B cell (primary cell): ENCODE results near the gene GNA14. TPM values are rescaled to one million over a fixed set of nuclear protein-coding genes. Genes with fewer than 3 reads are reported as not detected.
A peak's percentile ranks its signal among the peaks of the same experiment; 100 is the strongest.

Experiments used
- ATAC-seq: fragments of 200-7000 bp; cut with Tn5 transposase; one replicate; pipeline ENCODE4 v1.10.0; 2021; ENCODE audit warnings: low read depth, mild to moderate bottlenecking, moderate number of reproducible peaks, moderate library complexity
- CTCF ChIA-PET: fragments of 350-600 bp; sonication (Branson Sonifier 250); formaldehyde crosslinking; loops from one replicate; lab custom pipeline; 2021; ENCODE audit warnings: antibody characterized with exemption, inconsistent platforms; lab: Charles Lee
- POLR2A ChIA-PET: fragments of 350-600 bp; sonication (Branson Sonifier 250); formaldehyde crosslinking; loops from one replicate; lab custom pipeline; 2021; ENCODE audit warnings: antibody characterized with exemption; lab: Charles Lee
- DNase-seq: peaks from one replicate; pipeline ENCODE4 v3.0.0; 2013
- H2AFZ ChIP-seq: 2 replicates; pipeline ENCODE4 v1.6.1; 2012; ENCODE audit warnings: mild to moderate bottlenecking, low read depth, low read length; ENCODE audit not compliant: insufficient read depth, poor library complexity, severe bottlenecking
- H3K27ac ChIP-seq, 2 donors: 1 replicate in 1 of 2; 2 replicates in 1 of 2; pipeline ENCODE4 v1.5.1; 2012 to 2013; ENCODE audit warnings: low read length in 2 of 2, mild to moderate bottlenecking in 2 of 2, moderate library complexity in 1 of 2
- H3K27me3 ChIP-seq, 4 experiments: fragments of 200-600 bp in 1 of 4; sonication (generic) in 1 of 4; replicated peaks in 1 of 4; 1 replicate in 2 of 4; 2 replicates in 2 of 4; pipeline versions ENCODE4 v1.6.1 to v1.7.0; 2013 to 2016; ENCODE audit warnings: low read length in 3 of 4, mild to moderate bottlenecking in 2 of 4, mixed read lengths in 1 of 4, moderate library complexity in 1 of 4; ENCODE audit not compliant: insufficient read depth in 4 of 4, control insufficient read depth in 3 of 4; ENCODE audit errors: control extremely low read depth in 1 of 4
- H3K36me3 ChIP-seq, 2 experiments: replicated peaks in 1 of 2; 1 replicate in 1 of 2; 2 replicates in 1 of 2; pipeline versions ENCODE4 v1.6.1 to v1.7.1; 2013; ENCODE audit warnings: low read length in 1 of 2; ENCODE audit not compliant: insufficient read depth in 2 of 2, control insufficient read depth in 1 of 2; ENCODE audit errors: control extremely low read depth in 1 of 2, extremely low read depth in 1 of 2
- H3K4me1 ChIP-seq, 2 donors: fragments of 200-600 bp in 1 of 2; sonication (generic) in 1 of 2; 1 replicate in 1 of 2; 2 replicates in 1 of 2; pipeline versions ENCODE4 v1.5.1 to v1.6.1; 2013 to 2017; ENCODE audit warnings: low read length in 2 of 2; ENCODE audit not compliant: control insufficient read depth in 2 of 2, insufficient read depth in 2 of 2
- H3K4me2 ChIP-seq: replicated peaks from 2 replicates; pipeline ENCODE3; 2012; ENCODE audit warnings: mild to moderate bottlenecking, low read depth, low read length; ENCODE audit not compliant: poor library complexity, severe bottlenecking
- H3K4me3 ChIP-seq, 5 experiments: fragments of 200-600 bp in 1 of 5; sonication (generic) in 1 of 5; 1 replicate in 3 of 5; 2 replicates in 2 of 5; pipeline versions ENCODE4 v1.5.1 to v1.7.0; 2011 to 2016; ENCODE audit warnings: low read length in 4 of 5, mild to moderate bottlenecking in 4 of 5, low read depth in 2 of 5, control low read depth in 1 of 5, moderate library complexity in 1 of 5; ENCODE audit not compliant: insufficient read depth in 1 of 5; ENCODE audit errors: control extremely low read depth in 1 of 5, extremely low read depth in 1 of 5
- H3K79me2 ChIP-seq: fragments of 200-600 bp; sonication (generic); one replicate; pipeline ENCODE4 v1.6.0; 2016; ENCODE audit warnings: low read length; ENCODE audit not compliant: control insufficient read depth, insufficient read depth
- H3K9ac ChIP-seq: fragments of 200-600 bp; sonication (generic); 2 replicates; pipeline ENCODE4 v1.6.1; 2017; ENCODE audit warnings: mild to moderate bottlenecking, low read length, moderate library complexity
- H3K9me3 ChIP-seq, 3 donors: one replicate each; pipeline versions ENCODE4 v1.6.1 to v1.7.1; 2013; ENCODE audit warnings: low read length in 2 of 3; ENCODE audit not compliant: control insufficient read depth in 2 of 3, insufficient read depth in 1 of 3; ENCODE audit errors: control extremely low read depth in 1 of 3
- H4K20me1 ChIP-seq: 2 replicates; pipeline ENCODE4 v1.6.0; 2012; ENCODE audit warnings: mild to moderate bottlenecking, low read length; ENCODE audit not compliant: insufficient read depth, control insufficient read depth, poor library complexity, severe bottlenecking
- H3K27ac Mint-ChIP-seq: one replicate; pipeline ENCODE4 v1.8.0; 2021; ENCODE audit warnings: mixed read lengths
- H3K27me3 Mint-ChIP-seq: one replicate; pipeline ENCODE4 v1.8.0; 2021; ENCODE audit warnings: mixed read lengths
- H3K4me1 Mint-ChIP-seq: one replicate; pipeline ENCODE4 v1.8.0; 2021; ENCODE audit warnings: mixed read lengths
- H3K4me3 Mint-ChIP-seq: one replicate; pipeline ENCODE4 v1.8.0; 2021; ENCODE audit warnings: mixed read lengths
- H3K9me3 Mint-ChIP-seq: one replicate; pipeline ENCODE4 v1.8.0; 2022; ENCODE audit warnings: mixed read lengths; ENCODE audit not compliant: insufficient read depth
- EZH2 ChIP-seq: IDR thresholded peaks from 2 replicates; pipeline ENCODE4 v1.6.1; 2012; ENCODE audit warnings: borderline replicate concordance, low read depth, mild to moderate bottlenecking, moderate library complexity, low read length; ENCODE audit not compliant: insufficient read depth, poor library complexity, severe bottlenecking
- WGBS: methylation state at CpG from one replicate; pipeline ENCODE4 v1.1.5; 2013; ENCODE audit warnings: missing lambda C conversion rate; ENCODE audit not compliant: insufficient coverage; 5-methylcytosine and 5-hydroxymethylcytosine counted together
- intact Hi-C: fragments of 100-400 bp; cut with micrococcal nuclease; formaldehyde crosslinking; loops from one replicate; pipeline ENCODE4 v1.10.0; 2022
- polyA plus RNA-seq: library from polyadenylated mRNA; depleted of rRNA; stranded (reverse); fragments of >200 nt; gene quantifications from 2 replicates; pipeline ENCODE4 v1.2.3, GENCODE V29; 2012
- total RNA-seq, 2 donors: library from RNA; stranded (reverse); fragments of 120-200 nt in 1 of 2; gene quantifications; 1 replicate in 1 of 2; 2 replicates in 1 of 2; pipeline versions ENCODE4 v1.2.3 to v1.2.4, GENCODE V29; 2013 to 2022
- TF ChIP-seq, protein P1 (sequence below): fragments of 200-600 bp; IDR thresholded peaks from one replicate; pipeline ENCODE4 v1.8.0; 2022; ENCODE audit warnings: antibody characterized with exemption, mild to moderate bottlenecking

GNA14 gene
- total and polyA plus RNA-seq, 2 donors (not counting 1 experiment from before 2014, with no cell fraction given) = not detected

DNA sequence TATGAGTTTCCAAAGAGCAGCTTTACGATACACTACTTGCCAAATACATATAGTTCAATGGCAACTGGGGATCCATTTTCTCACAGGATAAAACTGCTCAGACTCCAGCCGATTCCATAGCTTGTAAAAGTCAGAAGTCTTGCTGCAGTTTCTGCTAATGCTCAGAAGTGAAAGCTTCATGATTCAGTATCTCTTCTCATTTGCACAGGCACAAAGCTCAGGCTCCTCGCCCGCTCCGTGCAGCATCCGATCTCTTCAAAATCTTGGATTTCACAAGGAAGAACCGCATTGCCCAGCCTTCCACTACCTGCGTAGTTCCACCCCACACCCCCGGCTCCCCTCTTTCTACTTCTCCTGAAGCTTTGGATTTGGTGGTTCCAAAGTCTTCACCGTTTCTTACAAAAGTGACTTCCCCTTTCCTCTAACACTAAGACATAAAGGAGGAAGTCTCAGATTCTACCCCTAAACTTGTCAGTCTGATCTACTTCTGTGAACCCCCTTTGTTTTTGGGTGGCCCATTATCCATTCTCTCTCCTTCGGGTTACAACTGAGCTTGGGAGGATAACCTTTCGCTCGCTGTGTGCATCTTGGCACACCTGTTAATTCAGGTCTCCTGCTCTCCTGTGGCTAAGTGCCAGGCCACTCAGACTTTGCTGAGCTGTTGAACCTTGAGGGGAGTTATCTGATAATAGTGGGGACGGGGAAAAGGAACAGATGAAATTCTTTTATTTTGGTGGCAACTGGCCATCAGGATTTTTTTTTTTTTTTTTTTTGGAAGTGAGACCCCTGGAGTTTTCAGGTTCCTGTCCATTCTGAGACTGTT lies 194.1 kb downstream of the GNA14 start:
- 28% methylated on average over 12 of the region's 14 CpGs for WGBS
- H3K4me1 Mint-ChIP-seq = peaks cover 10% of the 10 kb centered on the region
- Histone ChIP-seq H3K9ac (peak overlapping the region; percentile 65), H3K36me3 (no peaks in the 10 kb centered on the region), H3K4me2 (peak overlapping the region; percentile 69), H4K20me1 (no peaks in the 10 kb centered on the region), H3K27ac (no peak overlapping the region), H3K4me3 (peak overlapping the region; percentile 23 to 72 (median 51)), H3K27me3 (peaks cover 0 to 8% (median 0%) of the 10 kb centered on the region in 4 experiments), H3K9me3 (no peaks in the 10 kb centered on the region), H2AFZ (peak overlapping the region; percentile 84), H3K4me1 (peaks cover 0 to 4% of the 10 kb centered on the region in 2 donors), H3K79me2 (no peaks in the 10 kb centered on the region)
- ATAC-seq (no peak), DNase-seq (peak; percentile 25)
- H3K4me3 Mint-ChIP-seq = peak overlapping the region; percentile 84
- H3K27me3 Mint-ChIP-seq = peaks cover 20% of the 10 kb centered on the region
- ChIA-PET CTCF (interaction anchor here (1.2 to 5.6 kb wide), 7 partner anchors 8 to 915 kb away, joined by 4 to 54 read pairs (median 5); no protein-coding TSS in a partner anchor), POLR2A (no interaction called here)
- H3K9me3 Mint-ChIP-seq = no peaks in the 10 kb centered on the region
- intact Hi-C loops = loop anchor here (10.0 kb wide), 1 partner anchor 671 kb away; no protein-coding TSS in a partner anchor
- TF ChIP-seq, protein P1, sequence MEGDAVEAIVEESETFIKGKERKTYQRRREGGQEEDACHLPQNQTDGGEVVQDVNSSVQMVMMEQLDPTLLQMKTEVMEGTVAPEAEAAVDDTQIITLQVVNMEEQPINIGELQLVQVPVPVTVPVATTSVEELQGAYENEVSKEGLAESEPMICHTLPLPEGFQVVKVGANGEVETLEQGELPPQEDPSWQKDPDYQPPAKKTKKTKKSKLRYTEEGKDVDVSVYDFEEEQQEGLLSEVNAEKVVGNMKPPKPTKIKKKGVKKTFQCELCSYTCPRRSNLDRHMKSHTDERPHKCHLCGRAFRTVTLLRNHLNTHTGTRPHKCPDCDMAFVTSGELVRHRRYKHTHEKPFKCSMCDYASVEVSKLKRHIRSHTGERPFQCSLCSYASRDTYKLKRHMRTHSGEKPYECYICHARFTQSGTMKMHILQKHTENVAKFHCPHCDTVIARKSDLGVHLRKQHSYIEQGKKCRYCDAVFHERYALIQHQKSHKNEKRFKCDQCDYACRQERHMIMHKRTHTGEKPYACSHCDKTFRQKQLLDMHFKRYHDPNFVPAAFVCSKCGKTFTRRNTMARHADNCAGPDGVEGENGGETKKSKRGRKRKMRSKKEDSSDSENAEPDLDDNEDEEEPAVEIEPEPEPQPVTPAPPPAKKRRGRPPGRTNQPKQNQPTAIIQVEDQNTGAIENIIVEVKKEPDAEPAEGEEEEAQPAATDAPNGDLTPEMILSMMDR = no peak
- TF ChIP-seq EZH2 = no peak
- H3K27ac Mint-ChIP-seq = peak overlapping the region; percentile 13

DNA sequence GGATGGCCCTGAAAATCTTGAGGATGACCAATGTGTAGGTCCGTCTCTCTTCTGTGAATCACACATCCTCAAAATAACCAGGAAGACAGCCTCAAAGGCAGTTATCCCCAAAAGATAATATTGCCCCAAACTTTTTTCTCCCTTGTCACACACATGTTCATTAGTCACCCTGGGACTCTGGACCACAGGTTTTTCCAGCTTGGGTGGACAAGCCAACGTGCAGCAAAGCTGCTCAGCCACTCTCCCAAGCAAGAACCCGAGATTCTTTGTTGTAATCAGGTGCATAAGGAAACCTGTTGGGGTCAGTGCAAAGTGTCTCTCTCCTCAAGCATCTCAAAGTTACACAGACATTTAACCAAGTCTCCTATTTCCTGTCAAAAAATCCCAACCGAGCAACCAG lies 196.6 kb downstream of the GNA14 start:
- no peak for TF ChIP-seq EZH2
- peaks cover 4% of the 10 kb centered on the region for H3K9me3 Mint-ChIP-seq
- Histone ChIP-seq H3K4me1 (peaks cover 0 to 4% of the 10 kb centered on the region in 2 donors), H3K9ac (no peak overlapping the region), H3K36me3 (no peaks in the 10 kb centered on the region), H3K27ac (no peak overlapping the region), H4K20me1 (no peaks in the 10 kb centered on the region), H3K4me2 (no peak overlapping the region), H3K79me2 (no peaks in the 10 kb centered on the region), H3K27me3 (peaks cover 0 to 5% (median 0%) of the 10 kb centered on the region in 4 experiments), H3K4me3 (no peak overlapping the region), H2AFZ (no peak overlapping the region), H3K9me3 (peaks cover 0 to 4% (median 2%) of the 10 kb centered on the region in 3 donors)
- POLR2A ChIA-PET = no interaction called here
- WGBS = 56% methylated on average over 1 of the region's 4 CpGs
- no peak for DNase-seq
- CTCF ChIA-PET = interaction anchor here (0.8 to 1.1 kb wide), 3 partner anchors 8 to 18 kb away, joined by 3 to 5 read pairs (median 4); no protein-coding TSS in a partner anchor
- H3K4me3 Mint-ChIP-seq = no peak overlapping the region
- peaks cover 7% of the 10 kb centered on the region for H3K4me1 Mint-ChIP-seq
- no peak overlapping the region for H3K27ac Mint-ChIP-seq
- intact Hi-C loops = loop anchor here (10.0 kb wide), 1 partner anchor 673 kb away; no protein-coding TSS in a partner anchor
- no peak for ATAC-seq
- H3K27me3 Mint-ChIP-seq = peaks cover 26% of the 10 kb centered on the region
